GM12875 (cell line): Measurements from ENCODE around the gene SELENOV.
"Not testable (repeated sequence)": the region's sequence is repeated elsewhere in the genome, so short reads cannot be mapped to it uniquely, and the experiment has no call there.

ENCODE experiments used
- H3K4me3 ChIP-seq: one replicate; pipeline ENCODE4 v1.5.1; 2011; ENCODE audit warnings: low read depth, low read length, control low read depth
- CTCF ChIP-seq: IDR thresholded peaks from 2 replicates; pipeline ENCODE4 v1.5.1; 2011; ENCODE audit warnings: low read depth, mild to moderate bottlenecking, control low read depth, inconsistent platforms, low read length, moderate library complexity, borderline replicate concordance; ENCODE audit not compliant: insufficient read depth

SELENOV gene

GRCh38 chr19:39471756-39472536 lies 43.0 kb upstream of the SELENOV start:
- no peak for TF ChIP-seq CTCF

DNA sequence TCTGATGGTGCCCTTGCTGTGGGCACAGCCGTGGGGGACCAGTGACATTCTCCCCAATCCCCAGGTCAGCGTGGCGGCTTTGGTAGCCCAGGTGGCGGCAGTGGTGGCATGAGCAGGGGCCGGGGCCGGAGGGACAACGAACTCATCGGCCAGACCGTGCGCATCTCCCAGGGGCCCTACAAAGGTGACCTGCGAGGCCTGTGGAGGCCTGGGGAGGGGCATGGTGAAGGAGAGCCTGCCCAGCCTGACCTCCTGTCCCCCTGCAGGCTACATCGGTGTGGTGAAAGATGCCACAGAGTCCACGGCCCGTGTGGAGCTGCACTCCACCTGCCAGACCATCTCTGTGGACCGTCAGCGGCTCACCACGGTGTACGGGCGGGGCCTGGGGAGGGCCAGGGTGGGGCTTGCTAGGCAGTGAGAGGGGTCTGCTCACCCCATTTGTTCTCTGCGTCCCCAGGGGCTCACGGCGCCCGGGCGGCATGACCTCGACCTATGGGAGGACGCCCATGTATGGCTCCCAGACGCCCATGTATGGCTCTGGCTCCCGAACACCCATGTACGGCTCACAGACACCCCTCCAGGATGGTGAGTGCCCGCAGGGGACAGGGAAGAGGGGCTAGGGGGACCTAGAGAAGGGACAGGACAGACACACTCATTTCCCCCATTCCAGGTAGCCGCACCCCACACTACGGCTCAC lies 42.0 kb upstream of the SELENOV start:
- TF ChIP-seq CTCF: no peak
- H3K4me3 ChIP-seq: no peak overlapping the region

More at GRCh38 chr19:39471756-39472536, 43.0 kb upstream of the SELENOV start:
- no peak overlapping the region for H3K4me3 ChIP-seq

- H3K4me3 ChIP-seq: no peak overlapping the region
- TF ChIP-seq CTCF: no peak
These were observed 41.4 kb upstream of the SELENOV start for GRCh38 chr19:39473443-39473960.

DNA sequence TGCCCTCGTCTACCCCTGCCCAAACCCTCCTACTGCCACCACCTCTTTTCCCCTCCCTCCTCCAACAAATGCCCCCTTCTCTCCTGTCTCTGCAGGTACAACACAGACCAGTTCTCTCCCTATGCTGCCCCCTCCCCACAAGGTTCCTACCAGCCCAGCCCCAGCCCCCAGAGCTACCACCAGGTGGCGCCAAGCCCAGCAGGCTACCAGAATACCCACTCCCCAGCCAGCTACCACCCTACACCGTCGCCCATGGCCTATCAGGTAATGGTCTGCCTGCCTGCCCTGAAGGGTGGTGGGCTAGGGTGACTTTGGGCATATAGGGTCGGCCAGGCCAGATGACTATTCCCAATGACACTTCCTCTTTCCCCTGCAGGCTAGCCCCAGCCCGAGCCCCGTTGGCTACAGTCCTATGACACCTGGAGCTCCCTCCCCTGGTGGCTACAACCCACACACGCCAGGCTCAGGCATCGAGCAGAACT lies 40.8 kb upstream of the SELENOV start:
- peak; percentile 93 for TF ChIP-seq CTCF
- H3K4me3 ChIP-seq: no peak overlapping the region

- no peak for TF ChIP-seq CTCF
These were observed 39.2 kb upstream of the SELENOV start for GRCh38 chr19:39475748-39476147.

DNA sequence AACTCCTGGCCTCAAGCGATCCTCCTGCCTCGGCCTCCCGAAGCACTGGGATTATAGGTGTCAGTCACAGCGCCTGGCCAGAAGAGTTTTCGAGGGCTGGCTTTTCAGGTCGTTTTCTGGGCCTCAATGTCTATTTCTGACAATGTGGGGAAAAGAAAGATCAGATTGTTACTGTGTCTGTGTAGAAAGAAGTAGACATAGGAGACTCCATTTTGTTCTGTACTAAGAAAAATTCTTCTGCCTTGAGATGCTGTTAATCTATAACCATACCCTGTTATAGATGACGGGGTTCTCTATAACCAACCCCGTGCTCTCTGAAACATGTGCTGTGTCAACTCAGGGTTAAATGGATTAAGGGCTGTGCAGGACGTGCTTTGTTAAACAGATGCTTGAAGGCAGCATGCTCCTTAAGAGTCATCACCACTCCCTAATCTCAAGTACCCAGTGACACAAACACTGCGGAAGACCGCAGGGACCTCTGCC lies 35.6 kb upstream of the SELENOV start:
- not testable (repeated sequence) for H3K4me3 ChIP-seq

More at GRCh38 chr19:39475748-39476147, 39.2 kb upstream of the SELENOV start:
- H3K4me3 ChIP-seq: no peak overlapping the region

DNA sequence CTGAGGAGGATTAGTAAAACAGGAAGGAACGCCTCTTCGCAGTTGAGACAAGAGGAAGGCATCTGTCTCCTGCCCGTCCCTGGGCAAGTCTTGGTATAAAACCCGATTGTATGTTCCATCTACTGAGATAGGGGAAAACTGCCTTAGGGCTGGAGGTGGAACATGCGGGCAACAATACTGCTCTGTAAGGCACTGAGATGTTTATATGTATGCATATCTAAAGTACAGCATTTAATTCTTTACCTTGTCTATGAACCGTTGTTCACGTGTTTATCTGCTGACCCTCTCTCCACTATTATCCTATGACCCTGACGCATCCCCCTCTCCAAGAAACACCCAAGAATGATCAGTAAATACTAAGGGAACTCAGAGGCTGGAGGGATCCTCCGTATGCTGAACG lies 35.0 kb upstream of the SELENOV start:
- no peak overlapping the region for H3K4me3 ChIP-seq
- TF ChIP-seq CTCF: no peak
